H1 (cell line): ENCODE data around the gene SRGAP3. TPM values are rescaled to one million over a fixed set of nuclear protein-coding genes. Genes with fewer than 3 reads are reported as not detected.

Source experiments
- CBX8 ChIP-seq: fragments of 300-800, 300-1000 bp; sonication (generic); IDR thresholded peaks from 2 replicates; pipeline ENCODE4 v1.7.1; 2016; ENCODE audit warnings: low read depth, low read length, borderline replicate concordance
- POLR2A ChIP-seq, 2 experiments: IDR thresholded peaks; 1 replicate in 1 of 2; 2 replicates in 1 of 2; pipeline ENCODE4 v1.6.1; 2011; ENCODE audit warnings: low read depth in 2 of 2, low read length in 2 of 2, mild to moderate bottlenecking in 2 of 2; ENCODE audit errors: control extremely low read depth in 1 of 2
- POU5F1 ChIP-seq: IDR thresholded peaks from 2 replicates; pipeline ENCODE4 v1.6.1; 2011; ENCODE audit warnings: low read depth, mild to moderate bottlenecking, low read length, moderate library complexity
- SP4 ChIP-seq: IDR thresholded peaks from 2 replicates; pipeline ENCODE4 v1.6.1; 2012; ENCODE audit warnings: low read length, inconsistent platforms
- SRF ChIP-seq: IDR thresholded peaks from 2 replicates; pipeline ENCODE4 v1.6.1; 2011; ENCODE audit warnings: mild to moderate bottlenecking, low read depth, low read length, moderate library complexity
- SUZ12 ChIP-seq: fragments of 200-600 bp; sonication (generic); IDR thresholded peaks from 2 replicates; pipeline ENCODE4 v1.6.1; 2012; ENCODE audit warnings: mild to moderate bottlenecking, inconsistent platforms, low read length, moderate library complexity, mixed read lengths
- polyA plus RNA-seq, 7 experiments: library from polyadenylated mRNA; depleted of rRNA in 3 of 7; stranded (reverse) in 5 of 7; unstranded in 2 of 7; fragments of >200 nt in 5 of 7; fragments of 200-250 nt in 2 of 7; gene quantifications; 1 replicate in 5 of 7; 2 replicates in 1 of 7; 4 replicates in 1 of 7; pipeline versions ENCODE4 v1.2.1 to v1.2.3, GENCODE V29; 2011 to 2013; ENCODE audit warnings: missing spikeins in 2 of 7, mixed read lengths in 2 of 7
- total RNA-seq: library from RNA; stranded (reverse); fragmentation: NEBNext Ultra II Directional; extraction: Animal tissue kit (Norgen Biotek cat#: 25700); gene quantifications from 2 replicates; pipeline ENCODE4 v1.2.1, GENCODE V29; 2021
- TF ChIP-seq, protein P1 (sequence below): IDR thresholded peaks from 2 replicates; pipeline ENCODE4 v1.6.1; 2012; ENCODE audit warnings: inconsistent platforms

SRGAP3 gene
- total and polyA plus RNA-seq, 2 of the 8 experiments (the other 6 are each of a cell fraction or from before 2014, with no cell fraction given), result 5.8 to 11.4 TPM

DNA sequence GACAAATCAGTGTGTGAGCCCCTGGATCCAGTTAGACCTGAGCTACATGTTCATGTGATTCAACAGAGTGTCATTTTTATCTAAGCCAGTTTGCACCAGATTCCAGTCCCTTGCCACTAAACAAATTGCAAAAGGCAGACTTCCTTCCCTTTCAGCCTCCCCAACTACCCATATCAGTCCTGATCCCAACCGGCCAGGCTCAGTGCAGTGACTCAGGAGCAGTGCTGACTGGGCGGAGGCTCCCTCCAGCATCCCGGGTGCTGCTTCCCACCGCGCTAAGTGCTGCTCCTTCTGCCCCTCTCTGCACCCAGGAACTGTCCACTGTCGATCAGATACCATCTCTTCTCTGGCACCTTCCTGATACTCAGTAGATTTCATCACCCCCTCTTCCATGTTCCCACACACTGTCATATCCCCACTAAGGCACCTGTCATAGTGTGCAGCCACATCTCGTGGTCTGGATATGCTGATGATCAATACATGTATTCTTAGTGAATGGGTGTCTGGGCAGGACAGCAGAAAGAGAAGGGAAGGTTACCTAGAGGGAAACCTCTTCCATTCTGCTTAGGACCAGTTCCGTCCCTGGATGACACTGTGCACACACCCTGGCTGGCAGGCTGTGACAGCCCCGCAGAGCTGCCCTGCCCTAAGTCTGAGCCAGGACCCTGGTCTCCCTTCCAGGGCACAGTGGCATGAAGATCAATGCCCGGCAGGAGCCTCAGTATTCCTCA is 177.3 kb downstream of the SRGAP3 start (continued):
- TF ChIP-seq, protein P1, sequence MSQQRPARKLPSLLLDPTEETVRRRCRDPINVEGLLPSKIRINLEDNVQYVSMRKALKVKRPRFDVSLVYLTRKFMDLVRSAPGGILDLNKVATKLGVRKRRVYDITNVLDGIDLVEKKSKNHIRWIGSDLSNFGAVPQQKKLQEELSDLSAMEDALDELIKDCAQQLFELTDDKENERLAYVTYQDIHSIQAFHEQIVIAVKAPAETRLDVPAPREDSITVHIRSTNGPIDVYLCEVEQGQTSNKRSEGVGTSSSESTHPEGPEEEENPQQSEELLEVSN, result no peak
- TF ChIP-seq POU5F1 (no peak), SRF (no peak), POLR2A (IDR thresholded peaks at IDR 0.05; ENCODE audit: control extremely low read depth in 1 of 2, low read depth in 2 of 2, low read length in 2 of 2) (no peak), CBX8 (no peak), SUZ12 (no peak), SP4 (no peak)
